Measurements from ENCODE around the gene PIAS1. TPM values are rescaled to one million over a fixed set of nuclear protein-coding genes. Genes with fewer than 3 reads are reported as not detected.

PIAS1 gene
- total RNA-seq, 4 donors from 2014 or later = 31.6 to 70.9 (median 40.3) TPM

GRCh38 chr15:68208136-68208535 is 154.0 kb downstream of the PIAS1 start:
- DNase-seq (ENCODE audit: low spot score) (peak; percentile 15), ATAC-seq (ENCODE audit: low FRiP score) (no peak)
- TF ChIP-seq CTCF (IDR thresholded peaks at IDR 0.05) = no peak

- ATAC-seq (ENCODE audit: low FRiP score) = no peak
- peak; percentile 18 for DNase-seq (ENCODE audit: low spot score)
Observed at GRCh38 chr15:68208636-68209240, 154.6 kb downstream of the PIAS1 start.

GRCh38 chr15:68209272-68209671 is 155.2 kb downstream of the PIAS1 start:
- DNase-seq (ENCODE audit: low spot score) = peak; percentile 11
- no peak for ATAC-seq (ENCODE audit: low FRiP score)
- no peak for TF ChIP-seq CTCF (IDR thresholded peaks at IDR 0.05)

More at GRCh38 chr15:68208636-68209240, 154.6 kb downstream of the PIAS1 start:
- TF ChIP-seq CTCF (IDR thresholded peaks at IDR 0.05) = no peak

- ATAC-seq (ENCODE audit: low FRiP score) = no peak
Observed at GRCh38 chr15:68209735-68210408, 155.8 kb downstream of the PIAS1 start.

GRCh38 chr15:68210409-68210756 is 156.3 kb downstream of the PIAS1 start:
- DNase-seq (ENCODE audit: low spot score) (peak; percentile 4), ATAC-seq (ENCODE audit: low FRiP score) (no peak)
- TF ChIP-seq CTCF (IDR thresholded peaks at IDR 0.05) = no peak

More at GRCh38 chr15:68209735-68210408, 155.8 kb downstream of the PIAS1 start:
- no peak for TF ChIP-seq CTCF (IDR thresholded peaks at IDR 0.05)
- peak; percentile 6 for DNase-seq (ENCODE audit: low spot score)

GRCh38 chr15:68210821-68211655 is 156.9 kb downstream of the PIAS1 start:
- peak; percentile 15 for ATAC-seq (ENCODE audit: low FRiP score)
- DNase-seq (ENCODE audit: low spot score) = peak; percentile 58
- TF ChIP-seq CTCF (IDR thresholded peaks at IDR 0.05) = no peak

All from omental fat pad (tissue), 4 donors.